GM12878 (cell line): ENCODE measurements around the gene KIF2C. TPM values are rescaled to one million over a fixed set of nuclear protein-coding genes. Genes with fewer than 3 reads are reported as not detected.
A peak's percentile ranks its signal among the peaks of the same experiment; 100 is the strongest.

Experiments
- ATAC-seq: fragments of 200-7000 bp; cut with Tn5 transposase; 3 replicates; pipeline ENCODE4 v1.9.1; 2020; ENCODE audit warnings: mild to moderate bottlenecking, moderate library complexity
- BruUV-seq: library from RNA; stranded (reverse); fragments of 400-500 nt; replicated peaks from 2 replicates; lab custom pipeline; 2021; lab: Mats Ljungman, UMichigan
- CTCF ChIA-PET: fragments of 300-600 bp; sonication (Branson Sonifier 250); formaldehyde crosslinking; extraction: SDS; loops from one replicate; lab custom pipeline; 2021; ENCODE audit warnings: inconsistent platforms; lab: Yijun Ruan, JAX
- POLR2A ChIA-PET: fragments of 350-600 bp; formaldehyde crosslinking; extraction: SDS; loops from one replicate; lab custom pipeline; 2021; ENCODE audit warnings: inconsistent platforms; lab: Charles Lee
- RAD21 ChIA-PET: fragments of 300-600 bp; sonication (Branson Sonifier 250); formaldehyde crosslinking; loops from one replicate; lab custom pipeline; 2023; ENCODE audit warnings: antibody characterized with exemption; ENCODE audit not compliant: unreplicated experiment; lab: Charles Lee
- SMC1A ChIA-PET: fragments of 300-600 bp; sonication (Branson Sonifier 250); formaldehyde crosslinking; loops from one replicate; lab custom pipeline; 2023; ENCODE audit not compliant: unreplicated experiment, uncharacterized antibody; lab: Charles Lee
- DNase-seq: peaks from one replicate; pipeline ENCODE4 v3.0.0-alpha.2; 2011; ENCODE audit warnings: low read depth, low spot score
- FAIRE-seq: peaks from 3 replicates; lab custom pipeline; 2011; peaks lifted over from hg19 to GRCh38; lab: Jason Lieb, UNC
- H2AFZ ChIP-seq: 2 replicates; pipeline ENCODE4 v1.6.0; 2011; ENCODE audit warnings: low read depth, low read length, control low read depth; ENCODE audit not compliant: control insufficient read depth
- H3K27ac ChIP-seq: 2 replicates; pipeline ENCODE4 v1.5.1; 2011; ENCODE audit warnings: control low read depth; ENCODE audit not compliant: control insufficient read depth, insufficient read depth
- H3K27me3 ChIP-seq, 2 experiments: replicated peaks in 1 of 2; 2 replicates each; pipeline versions ENCODE4 v1.6.0 to v1.6.1; 2011; ENCODE audit warnings: low read length in 1 of 2; ENCODE audit not compliant: control insufficient read depth in 2 of 2, insufficient read depth in 2 of 2
- H3K36me3 ChIP-seq, 2 experiments: 2 replicates each; pipeline ENCODE4 v1.5.1; 2011; ENCODE audit warnings: low read length in 1 of 2; ENCODE audit not compliant: control insufficient read depth in 2 of 2, insufficient read depth in 2 of 2
- H3K4me1 ChIP-seq: 2 replicates; pipeline ENCODE4 v1.6.1; 2011; ENCODE audit warnings: mild to moderate bottlenecking, low read length, moderate library complexity, mixed read lengths; ENCODE audit not compliant: control insufficient read depth, insufficient read depth
- H3K4me2 ChIP-seq: 2 replicates; pipeline ENCODE4 v1.6.0; 2011; ENCODE audit warnings: control low read depth; ENCODE audit not compliant: control insufficient read depth, insufficient read depth
- H3K4me3 ChIP-seq: fragments of 200-600 bp; sonication (generic); 2 replicates; pipeline ENCODE4 v1.5.1; 2016
- H3K79me2 ChIP-seq: 2 replicates; pipeline ENCODE4 v1.6.0; 2011; ENCODE audit warnings: low read length; ENCODE audit not compliant: control insufficient read depth, insufficient read depth
- H3K9ac ChIP-seq: 2 replicates; pipeline ENCODE4 v1.8.0; 2011; ENCODE audit warnings: low read length, control low read depth, mixed read lengths; ENCODE audit not compliant: control insufficient read depth, insufficient read depth
- H3K9me3 ChIP-seq: replicated peaks from 3 replicates; pipeline ENCODE4 v1.5.1; 2011; ENCODE audit warnings: mild to moderate bottlenecking, low read length; ENCODE audit not compliant: control insufficient read depth, insufficient read depth
- H4K20me1 ChIP-seq: 2 replicates; pipeline ENCODE4 v1.6.0; 2011; ENCODE audit not compliant: control insufficient read depth, insufficient read depth
- BCLAF1 ChIP-seq: fragments of 450-650 bp; IDR thresholded peaks from 2 replicates; pipeline ENCODE4 v1.6.1; 2017; ENCODE audit warnings: antibody characterized with exemption, mild to moderate bottlenecking, moderate library complexity
- BHLHE40 ChIP-seq, 2 experiments: fragments of 450-650 bp in 1 of 2; IDR thresholded peaks; 2 replicates each; pipeline ENCODE4 v1.6.1; 2011 to 2017; ENCODE audit warnings: low read depth in 2 of 2, borderline replicate concordance in 1 of 2, improper control_type of control experiment in 1 of 2, low read length in 1 of 2, mild to moderate bottlenecking in 1 of 2
- CBFB ChIP-seq: IDR thresholded peaks from 2 replicates; pipeline ENCODE4 v1.6.1; 2016; ENCODE audit warnings: antibody characterized with exemption, low read depth
- CEBPB ChIP-seq, 2 experiments: fragments of 150-350 bp in 1 of 2; IDR thresholded peaks; 2 replicates each; pipeline ENCODE4 v1.6.1; 2012 to 2014; ENCODE audit warnings: low read depth in 2 of 2, low read length in 2 of 2, borderline replicate concordance in 1 of 2, inconsistent platforms in 1 of 2
- EED ChIP-seq: sonication (generic); IDR thresholded peaks from 2 replicates; pipeline ENCODE4 v1.6.1; 2016; ENCODE audit warnings: antibody characterized with exemption, low read depth
- EP300 ChIP-seq, 2 experiments: fragments of 150-350 bp in 1 of 2; IDR thresholded peaks; 2 replicates each; pipeline ENCODE4 v1.6.1; 2011 to 2012; ENCODE audit warnings: low read depth in 2 of 2, low read length in 2 of 2, borderline replicate concordance in 1 of 2, improper control_type of control experiment in 1 of 2, inconsistent platforms in 1 of 2; ENCODE audit not compliant: control insufficient read depth in 1 of 2
- ESRRA ChIP-seq: IDR thresholded peaks from 2 replicates; pipeline ENCODE4 v1.6.1; 2012; ENCODE audit warnings: mild to moderate bottlenecking, low read length, improper control_type of control experiment
- HDAC2 ChIP-seq: fragments of 200-600 bp; sonication (generic); IDR thresholded peaks from 2 replicates; pipeline ENCODE4 v1.6.1; 2017
- MYB ChIP-seq: fragments of 150-350 bp; IDR thresholded peaks from 2 replicates; pipeline ENCODE4 v1.6.1; 2014; ENCODE audit warnings: mild to moderate bottlenecking, low read depth, low read length, borderline replicate concordance
- NR2F1 ChIP-seq: fragments of 450-650 bp; conservative IDR thresholded peaks from 2 replicates; pipeline ENCODE4 v1.6.1; 2017; ENCODE audit warnings: mild to moderate bottlenecking
- SIN3A ChIP-seq: IDR thresholded peaks from 2 replicates; pipeline ENCODE4 v1.6.1; 2012; ENCODE audit warnings: low read depth, low read length, improper control_type of control experiment
- WGBS: methylation state at CpG from one replicate; pipeline ENCODE4 v1.1.6; 2016; ENCODE audit warnings: low lambda C conversion rate; ENCODE audit not compliant: insufficient replicate concordance, insufficient coverage; ENCODE audit errors: missing lambda C conversion rate; 5-methylcytosine and 5-hydroxymethylcytosine counted together
- in situ Hi-C: fragments of 300-500 bp; cut with MboI; formaldehyde crosslinking; loops from 9 replicates; pipeline ENCODE4 v1.14.3; 2018; ENCODE audit warnings: mixed read lengths
- intact Hi-C: fragments of 100-400 bp; cut with micrococcal nuclease; formaldehyde crosslinking; loops from one replicate; pipeline ENCODE4 v1.14.2; 2022; ENCODE audit not compliant: unreplicated experiment
- polyA plus RNA-seq, 11 experiments: library from polyadenylated mRNA; depleted of rRNA in 4 of 11; unstranded in 6 of 11; stranded (reverse) in 5 of 11; fragments of >200 nt; fragmentation: Nextera tagmentation in 4 of 11; fragmentation: Illumina TruSeq in 1 of 11; extraction: Ambion mirVana in 4 of 11; extraction: Trizol in 1 of 11; gene quantifications; 1 replicate in 1 of 11; 2 replicates in 10 of 11; pipeline versions ENCODE4 v1.2.1 to v1.2.3, GENCODE V29; 2011 to 2016; ENCODE audit warnings: inconsistent platforms in 2 of 11, missing spikeins in 2 of 11, low read depth in 1 of 11
- total RNA-seq, 4 experiments: library from RNA; depleted of rRNA in 3 of 4; stranded (reverse); fragments of >200 nt in 3 of 4; fragmentation: Illumina TruSeq in 1 of 4; extraction: Trizol in 1 of 4; gene quantifications; 2 replicates each; pipeline versions ENCODE4 v1.2.1 to v1.2.3, GENCODE V29; 2013 to 2021
- TF ChIP-seq, protein P1 (sequence below): fragments of 450-650 bp; formaldehyde crosslinking; IDR thresholded peaks from 2 replicates; pipeline ENCODE4 v1.5.0; 2022; ENCODE audit warnings: mild to moderate bottlenecking, missing genetic modification characterization
- TF ChIP-seq, protein P2 (sequence below): IDR thresholded peaks from 2 replicates; pipeline ENCODE4 v1.6.1; 2011; ENCODE audit warnings: low read depth, low read length, improper control_type of control experiment, borderline replicate concordance

KIF2C gene
- total and polyA plus RNA-seq, 10 of the 15 experiments (the other 5 are each of a cell fraction or from before 2014, with no cell fraction given): 42.3 to 104 (median 83.8) TPM

DNA sequence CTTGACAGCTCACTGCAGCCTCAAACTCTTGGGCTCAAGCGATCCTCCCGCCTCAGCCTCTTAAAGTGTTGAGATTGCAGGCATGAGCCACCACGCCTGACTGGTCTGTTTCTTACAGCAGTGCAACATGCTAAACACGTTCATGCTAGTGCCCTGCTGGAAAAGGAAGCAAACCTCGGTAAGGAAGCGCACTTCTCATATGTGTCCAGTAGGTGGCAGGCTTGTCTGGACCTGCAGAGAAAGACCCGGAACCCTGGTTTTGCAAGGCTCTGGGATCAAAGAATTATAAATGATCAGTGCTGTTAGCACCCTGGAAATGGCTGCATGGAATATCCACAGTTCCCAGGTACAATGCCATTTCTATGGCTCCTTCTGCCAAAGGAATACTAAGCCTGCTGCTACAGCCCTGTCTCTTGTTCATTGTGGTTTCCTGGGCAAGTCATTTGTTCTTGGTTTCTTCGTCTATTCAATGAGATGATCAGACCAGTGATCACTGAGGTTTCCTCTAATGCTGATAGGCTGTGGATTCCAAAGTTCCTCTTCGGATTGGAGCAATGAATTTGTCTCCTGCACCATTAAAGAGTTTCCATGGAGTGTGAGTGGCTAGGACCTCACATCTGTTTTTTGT is 24.6 kb upstream of the KIF2C start (continued):
- TF ChIP-seq NR2F1: no peak
- no peak for TF ChIP-seq EP300 (IDR thresholded peaks at IDR 0.05; ENCODE audit: borderline replicate concordance in 1 of 2, control insufficient read depth in 1 of 2, low read depth in 2 of 2, low read length in 2 of 2)
- no peak for TF ChIP-seq SIN3A

GRCh38 chr1:44717156-44717555 is 22.5 kb upstream of the KIF2C start:
- WGBS: 90% methylated on average over 4 of the region's 4 CpGs
- Histone ChIP-seq H4K20me1 (no peaks in the 10 kb centered on the region), H3K79me2 (no peaks in the 10 kb centered on the region), H3K4me1 (peaks cover 56% of the 10 kb centered on the region), H3K36me3 (no peaks in the 10 kb centered on the region)
- DNase-seq: no peak
- intact Hi-C loops: no loop called here
- TF ChIP-seq CEBPB (IDR thresholded peaks at IDR 0.05; ENCODE audit: borderline replicate concordance in 1 of 2, low read depth in 2 of 2, low read length in 2 of 2) (no peak), HDAC2 (no peak), CBFB (no peak), ESRRA (no peak), MYB (no peak), SIN3A (no peak), BCLAF1 (no peak), EED (no peak), BHLHE40 (IDR thresholded peaks at IDR 0.05; ENCODE audit: borderline replicate concordance in 1 of 2, low read depth in 2 of 2, low read length in 1 of 2) (no peak)
- TF ChIP-seq, protein P1, sequence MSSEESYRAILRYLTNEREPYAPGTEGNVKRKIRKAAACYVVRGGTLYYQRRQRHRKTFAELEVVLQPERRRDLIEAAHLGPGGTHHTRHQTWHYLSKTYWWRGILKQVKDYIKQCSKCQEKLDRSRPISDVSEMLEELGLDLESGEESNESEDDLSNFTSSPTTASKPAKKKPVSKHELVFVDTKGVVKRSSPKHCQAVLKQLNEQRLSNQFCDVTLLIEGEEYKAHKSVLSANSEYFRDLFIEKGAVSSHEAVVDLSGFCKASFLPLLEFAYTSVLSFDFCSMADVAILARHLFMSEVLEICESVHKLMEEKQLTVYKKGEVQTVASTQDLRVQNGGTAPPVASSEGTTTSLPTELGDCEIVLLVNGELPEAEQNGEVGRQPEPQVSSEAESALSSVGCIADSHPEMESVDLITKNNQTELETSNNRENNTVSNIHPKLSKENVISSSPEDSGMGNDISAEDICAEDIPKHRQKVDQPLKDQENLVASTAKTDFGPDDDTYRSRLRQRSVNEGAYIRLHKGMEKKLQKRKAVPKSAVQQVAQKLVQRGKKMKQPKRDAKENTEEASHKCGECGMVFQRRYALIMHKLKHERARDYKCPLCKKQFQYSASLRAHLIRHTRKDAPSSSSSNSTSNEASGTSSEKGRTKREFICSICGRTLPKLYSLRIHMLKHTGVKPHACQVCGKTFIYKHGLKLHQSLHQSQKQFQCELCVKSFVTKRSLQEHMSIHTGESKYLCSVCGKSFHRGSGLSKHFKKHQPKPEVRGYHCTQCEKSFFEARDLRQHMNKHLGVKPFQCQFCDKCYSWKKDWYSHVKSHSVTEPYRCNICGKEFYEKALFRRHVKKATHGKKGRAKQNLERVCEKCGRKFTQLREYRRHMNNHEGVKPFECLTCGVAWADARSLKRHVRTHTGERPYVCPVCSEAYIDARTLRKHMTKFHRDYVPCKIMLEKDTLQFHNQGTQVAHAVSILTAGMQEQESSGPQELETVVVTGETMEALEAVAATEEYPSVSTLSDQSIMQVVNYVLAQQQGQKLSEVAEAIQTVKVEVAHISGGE: no peak
- TF ChIP-seq, protein P2, sequence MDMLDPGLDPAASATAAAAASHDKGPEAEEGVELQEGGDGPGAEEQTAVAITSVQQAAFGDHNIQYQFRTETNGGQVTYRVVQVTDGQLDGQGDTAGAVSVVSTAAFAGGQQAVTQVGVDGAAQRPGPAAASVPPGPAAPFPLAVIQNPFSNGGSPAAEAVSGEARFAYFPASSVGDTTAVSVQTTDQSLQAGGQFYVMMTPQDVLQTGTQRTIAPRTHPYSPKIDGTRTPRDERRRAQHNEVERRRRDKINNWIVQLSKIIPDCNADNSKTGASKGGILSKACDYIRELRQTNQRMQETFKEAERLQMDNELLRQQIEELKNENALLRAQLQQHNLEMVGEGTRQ: no peak
- TF ChIP-seq, all 136 proteins: peak for 0
- H3K27ac ChIP-seq: peak overlapping the region; percentile 49; the same call in 1 of the 2 replicates
- peak overlapping the region; percentile 31 for H3K4me2 ChIP-seq
- POLR2A ChIA-PET: interaction anchor here (0.6 to 9.8 kb wide), 6 partner anchors 9 to 294 kb away, joined by 3 to 110 read pairs (median 4); partner anchors contain the start of genes HECTD3 and RNU5D-1
- ATAC-seq (no peak), FAIRE-seq (no peak)
- no peak overlapping the region for H3K4me3 ChIP-seq
- RAD21 ChIA-PET: interaction anchor here (1.0 to 2.6 kb wide), 5 partner anchors 13 to 774 kb away, joined by 3 to 11 read pairs (median 3); partner anchors contain the start of genes RNU5D-1 and TESK2
- H3K9me3 ChIP-seq: no peaks in the 10 kb centered on the region
- H3K9ac ChIP-seq: no peak overlapping the region
- no peak overlapping the region for H2AFZ ChIP-seq
- CTCF ChIA-PET: interaction anchor here (0.6 to 12.6 kb wide), 8 partner anchors 9 to 582 kb away, joined by 3 to 175 read pairs (median 6); partner anchors contain the start of genes BEST4 and RNU5D-1
- in situ Hi-C loops: loop anchor here (5.0 kb wide), 1 partner anchor 585 kb away; no protein-coding TSS in a partner anchor
- no peaks in the 10 kb centered on the region for H3K27me3 ChIP-seq
- BruUV-seq: no TSS peak
- SMC1A ChIA-PET: interaction anchor here (0.8 to 9.8 kb wide), 11 partner anchors 10 to 585 kb away, joined by 3 to 73 read pairs (median 5); partner anchors contain the start of genes PLK3, RNU5D-1 and UROD
